OCI-LY7 (cell line): ENCODE measurements around the gene DEGS2. TPM values are rescaled to one million over a fixed set of nuclear protein-coding genes. Genes with fewer than 3 reads are reported as not detected.

Experiments
- BruUV-seq: library from RNA; stranded (reverse); fragments of 400-500 nt; replicated peaks from 2 replicates; lab custom pipeline; 2021; lab: Mats Ljungman, UMichigan
- CTCF ChIA-PET: fragments of 300-600 bp; sonication (Branson Sonifier 250); formaldehyde crosslinking; loops from one replicate; lab custom pipeline; 2022; ENCODE audit warnings: antibody characterized with exemption; ENCODE audit not compliant: unreplicated experiment; lab: Charles Lee
- POLR2A ChIA-PET: fragments of 300-600 bp; sonication (Branson Sonifier 250); formaldehyde crosslinking; loops from one replicate; lab custom pipeline; 2022; ENCODE audit warnings: antibody characterized with exemption; lab: Charles Lee
- DNase-seq: peaks from one replicate; pipeline ENCODE4 v3.0.0-alpha.2; 2015; ENCODE audit warnings: low spot score
- H2AFZ ChIP-seq: fragments of 200-600 bp; sonication (generic), shearing (Covaris generic); 2 replicates; pipeline ENCODE4 v1.6.1; 2014; ENCODE audit warnings: mild to moderate bottlenecking, antibody characterized with exemption, low read length, moderate library complexity
- H3K27ac ChIP-seq: fragments of 200-600 bp; sonication (generic); 2 replicates; pipeline ENCODE4 v1.5.1; 2014; ENCODE audit warnings: mixed run types, low read depth, mild to moderate bottlenecking, moderate library complexity, low read length, inconsistent platforms; ENCODE audit not compliant: poor library complexity, severe bottlenecking
- H3K36me3 ChIP-seq: fragments of 200-600 bp; sonication (generic); 2 replicates; pipeline ENCODE4 v1.6.1; 2014; ENCODE audit warnings: mild to moderate bottlenecking, antibody characterized with exemption, low read length, moderate library complexity, mixed read lengths; ENCODE audit not compliant: insufficient read depth
- H3K4me1 ChIP-seq: fragments of 200-600 bp; sonication (generic); 2 replicates; pipeline ENCODE4 v1.5.1; 2014; ENCODE audit warnings: mild to moderate bottlenecking, low read length; ENCODE audit not compliant: insufficient read depth, poor library complexity, severe bottlenecking
- H3K4me2 ChIP-seq: fragments of 200-600 bp; sonication (generic); 2 replicates; pipeline ENCODE4 v1.6.1; 2014; ENCODE audit warnings: mild to moderate bottlenecking, low read length
- H3K4me3 ChIP-seq: fragments of 200-600 bp; sonication (generic); 2 replicates; pipeline ENCODE4 v1.5.1; 2014; ENCODE audit warnings: mild to moderate bottlenecking, low read depth, low read length; ENCODE audit not compliant: poor library complexity, severe bottlenecking
- H3K79me2 ChIP-seq: fragments of 200-600 bp; sonication (generic); 2 replicates; pipeline ENCODE4 v1.6.1; 2016; ENCODE audit warnings: low read depth, mild to moderate bottlenecking, low read length, moderate library complexity, mixed read lengths; ENCODE audit not compliant: insufficient read depth
- H3K9me2 ChIP-seq: fragments of 200-600 bp; sonication (generic); 2 replicates; pipeline ENCODE4 v1.6.1; 2016; ENCODE audit warnings: mild to moderate bottlenecking, low read length, mixed read lengths; ENCODE audit not compliant: insufficient read depth
- H3K9me3 ChIP-seq: fragments of 200-600 bp; sonication (generic); 2 replicates; pipeline ENCODE4 v1.6.1; 2014; ENCODE audit warnings: mild to moderate bottlenecking, mixed run types, low read length, mixed read lengths
- H4K20me1 ChIP-seq: fragments of 200-600 bp; sonication (generic); 2 replicates; pipeline ENCODE4 v1.6.1; 2014; ENCODE audit warnings: mild to moderate bottlenecking, antibody characterized with exemption, low read length, moderate library complexity, mixed read lengths; ENCODE audit not compliant: insufficient read depth
- CTCF ChIP-seq: fragments of 200-600 bp; sonication (generic); conservative IDR thresholded peaks from 2 replicates; pipeline ENCODE4 v1.5.1; 2014; ENCODE audit warnings: mild to moderate bottlenecking, antibody characterized with exemption, low read length, moderate library complexity, mixed read lengths
- EZH2phosphoT487 ChIP-seq: fragments of 200-600 bp; sonication (generic); IDR thresholded peaks from 2 replicates; pipeline ENCODE4 v1.6.1; 2018; ENCODE audit warnings: low read depth, borderline replicate concordance, mild to moderate bottlenecking, mixed run types, antibody characterized with exemption, low read length, moderate library complexity, mixed read lengths
- intact Hi-C: fragments of 100-400 bp; cut with micrococcal nuclease; formaldehyde crosslinking; loops from one replicate; pipeline ENCODE4 v1.10.0; 2022; ENCODE audit not compliant: unreplicated experiment
- total RNA-seq, 2 experiments: library from RNA; depleted of rRNA in 1 of 2; stranded (reverse); fragments of >200 nt in 1 of 2; shearing (Covaris generic) in 1 of 2; gene quantifications; 2 replicates each; pipeline ENCODE4 v1.2.3, GENCODE V29; 2014 to 2022

DEGS2 gene
- total RNA-seq, 2 experiments from 2014 or later: 8.3 to 14.6 TPM

DNA sequence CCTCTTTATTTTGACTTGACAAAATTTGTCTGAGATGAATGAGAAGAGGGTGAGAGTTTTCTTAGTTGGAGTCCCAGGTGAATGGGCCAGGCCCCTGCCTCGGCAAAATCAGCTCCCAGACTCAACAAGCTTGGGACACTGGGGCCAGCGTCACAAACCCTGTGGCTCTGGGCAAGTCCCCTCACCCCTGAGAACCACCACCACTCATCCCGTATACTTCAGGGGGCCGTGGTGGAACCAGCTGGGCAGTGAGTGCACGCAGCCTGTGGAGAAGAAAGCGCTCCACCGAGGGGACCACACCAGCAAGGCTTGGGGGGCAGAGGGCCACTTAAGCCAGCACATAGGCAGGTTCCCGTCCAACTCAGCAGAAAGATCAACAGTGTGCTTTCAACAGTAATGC, 40.2 kb downstream of the DEGS2 start:
- H3K4me1 ChIP-seq: peaks cover 14% of the 10 kb centered on the region
- no peak overlapping the region for H3K4me3 ChIP-seq
- H2AFZ ChIP-seq: no peak overlapping the region
- no peaks in the 10 kb centered on the region for H4K20me1 ChIP-seq
- H3K4me2 ChIP-seq: no peak overlapping the region
- no peak overlapping the region for H3K27ac ChIP-seq
- no peaks in the 10 kb centered on the region for H3K9me3 ChIP-seq
- no peaks in the 10 kb centered on the region for H3K9me2 ChIP-seq
- intact Hi-C loops: no loop called here
- DNase-seq: no peak
- peaks cover 53% of the 10 kb centered on the region; the same call in 1 of the 2 replicates for H3K36me3 ChIP-seq
- TF ChIP-seq CTCF: no peak
- TF ChIP-seq EZH2phosphoT487: no peak
- ChIA-PET CTCF (no interaction called here), POLR2A (no interaction called here)
- no peaks in the 10 kb centered on the region for H3K79me2 ChIP-seq
- BruUV-seq: no TSS peak

- Histone ChIP-seq H3K36me3 (peaks cover 48% of the 10 kb centered on the region; the same call in 1 of the 2 replicates), H3K9me2 (no peaks in the 10 kb centered on the region), H3K9me3 (no peaks in the 10 kb centered on the region), H3K27ac (no peak overlapping the region), H2AFZ (no peak overlapping the region), H3K4me2 (no peak overlapping the region), H3K79me2 (no peaks in the 10 kb centered on the region), H3K4me3 (no peak overlapping the region), H4K20me1 (no peaks in the 10 kb centered on the region), H3K4me1 (peaks cover 14% of the 10 kb centered on the region)
- TF ChIP-seq EZH2phosphoT487 (no peak), CTCF (no peak)
- intact Hi-C loops: no loop called here
- POLR2A ChIA-PET: interaction anchor here (0.8 kb wide), 1 partner anchor 81 kb away, joined by 3 read pairs; no protein-coding TSS in a partner anchor
- no peak for DNase-seq
- CTCF ChIA-PET: interaction anchor here (0.5 to 1.1 kb wide), 4 partner anchors 11 to 79 kb away, joined by 3 to 4 read pairs (median 3); no protein-coding TSS in a partner anchor
- BruUV-seq: no TSS peak
These were observed 40.9 kb downstream of the DEGS2 start for GRCh38 chr14:100118396-100119011.
